ENCODE results near the gene UTS2R.

DNA sequence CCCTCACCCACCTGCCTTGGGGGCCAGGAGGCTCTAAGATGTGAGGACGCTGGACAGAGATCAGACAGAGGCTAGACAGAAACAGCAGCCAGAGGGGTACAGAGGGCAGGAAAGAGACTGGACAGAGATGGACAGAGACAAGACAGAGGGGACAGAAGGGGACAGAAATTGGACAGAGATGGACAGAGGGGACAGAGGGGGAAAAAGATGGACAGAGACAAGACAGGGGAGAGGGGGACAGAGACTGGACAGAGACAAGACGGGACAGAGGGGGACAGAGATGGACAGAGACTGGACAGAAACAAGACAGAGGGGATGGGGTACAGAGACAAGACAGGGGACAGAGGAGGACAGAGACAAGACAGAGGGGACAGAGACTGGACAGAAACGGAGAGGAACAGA, 16.1 kb downstream of the UTS2R start:
- TF ChIP-seq, protein P1, sequence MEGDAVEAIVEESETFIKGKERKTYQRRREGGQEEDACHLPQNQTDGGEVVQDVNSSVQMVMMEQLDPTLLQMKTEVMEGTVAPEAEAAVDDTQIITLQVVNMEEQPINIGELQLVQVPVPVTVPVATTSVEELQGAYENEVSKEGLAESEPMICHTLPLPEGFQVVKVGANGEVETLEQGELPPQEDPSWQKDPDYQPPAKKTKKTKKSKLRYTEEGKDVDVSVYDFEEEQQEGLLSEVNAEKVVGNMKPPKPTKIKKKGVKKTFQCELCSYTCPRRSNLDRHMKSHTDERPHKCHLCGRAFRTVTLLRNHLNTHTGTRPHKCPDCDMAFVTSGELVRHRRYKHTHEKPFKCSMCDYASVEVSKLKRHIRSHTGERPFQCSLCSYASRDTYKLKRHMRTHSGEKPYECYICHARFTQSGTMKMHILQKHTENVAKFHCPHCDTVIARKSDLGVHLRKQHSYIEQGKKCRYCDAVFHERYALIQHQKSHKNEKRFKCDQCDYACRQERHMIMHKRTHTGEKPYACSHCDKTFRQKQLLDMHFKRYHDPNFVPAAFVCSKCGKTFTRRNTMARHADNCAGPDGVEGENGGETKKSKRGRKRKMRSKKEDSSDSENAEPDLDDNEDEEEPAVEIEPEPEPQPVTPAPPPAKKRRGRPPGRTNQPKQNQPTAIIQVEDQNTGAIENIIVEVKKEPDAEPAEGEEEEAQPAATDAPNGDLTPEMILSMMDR (IDR thresholded peaks at IDR 0.05) = no peak
- no peak for TF ChIP-seq EP300 (IDR thresholded peaks at IDR 0.05)

All from esophagus muscularis mucosa (tissue), 3 donors.